Measurements from ENCODE around the gene UNCX.
"Not testable (repeated sequence)": the region's sequence is repeated elsewhere in the genome, so short reads cannot be mapped to it uniquely, and the experiment has no call there.

The UNCX gene

DNA sequence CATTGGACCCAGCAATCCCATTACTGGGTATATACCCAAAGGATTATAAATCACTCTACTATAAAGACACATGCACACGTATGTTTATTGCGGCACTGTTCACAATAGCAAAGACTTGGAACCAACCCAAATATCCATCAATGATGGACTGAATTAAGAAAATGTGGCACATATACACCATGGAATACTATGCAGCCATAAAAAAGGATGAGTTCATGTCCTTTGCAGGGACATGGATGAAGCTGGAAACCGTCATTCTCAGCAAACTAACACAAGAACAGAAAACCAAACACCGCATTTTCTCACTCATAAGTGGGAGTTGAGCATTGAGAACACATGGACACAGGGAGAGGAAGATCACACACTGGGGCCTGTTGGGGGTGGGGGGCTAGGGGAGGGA, 47.2 kb downstream of the UNCX start:
- DNase-seq: not testable (repeated sequence)

DNA sequence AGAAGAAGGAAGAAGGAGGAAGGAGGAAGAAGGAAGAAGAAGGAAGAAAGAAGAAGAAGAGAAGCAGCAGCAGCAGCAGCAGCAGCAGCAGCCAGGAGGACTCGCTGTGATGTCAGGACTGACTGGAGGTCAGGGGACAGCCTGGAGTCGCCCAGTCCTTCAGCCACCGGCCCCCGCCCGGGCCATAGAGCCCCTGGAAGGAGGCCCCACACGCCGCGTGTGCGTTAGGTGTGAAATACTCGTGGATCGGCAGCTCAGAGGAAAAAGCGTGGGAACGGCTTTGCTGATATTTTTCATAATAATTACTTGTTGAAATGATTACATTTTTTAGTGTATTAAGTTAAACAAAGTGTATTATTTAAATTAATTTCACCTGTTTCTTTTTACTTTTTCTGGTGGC, 48.4 kb downstream of the UNCX start:
- no peak for DNase-seq

DNA sequence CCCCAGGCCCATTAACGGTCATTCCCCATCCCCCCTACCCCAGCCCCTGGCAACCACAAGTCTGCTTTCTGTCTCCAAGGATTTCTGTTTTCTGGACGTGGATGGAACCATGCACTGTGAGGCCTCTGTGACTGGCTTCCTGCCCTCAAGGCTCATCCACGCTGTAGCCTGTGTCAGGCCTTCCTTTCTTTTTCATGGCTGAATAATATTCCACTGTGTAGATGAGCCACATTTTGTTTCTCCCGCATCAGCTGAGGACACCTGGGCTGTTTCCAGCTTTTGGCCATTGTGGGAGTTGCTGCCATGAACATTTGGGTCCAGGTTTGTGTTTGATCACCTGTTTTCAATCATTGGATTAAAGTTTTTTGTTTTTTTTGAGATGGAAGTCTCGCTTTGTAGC, 50.0 kb downstream of the UNCX start:
- DNase-seq: no peak

DNA sequence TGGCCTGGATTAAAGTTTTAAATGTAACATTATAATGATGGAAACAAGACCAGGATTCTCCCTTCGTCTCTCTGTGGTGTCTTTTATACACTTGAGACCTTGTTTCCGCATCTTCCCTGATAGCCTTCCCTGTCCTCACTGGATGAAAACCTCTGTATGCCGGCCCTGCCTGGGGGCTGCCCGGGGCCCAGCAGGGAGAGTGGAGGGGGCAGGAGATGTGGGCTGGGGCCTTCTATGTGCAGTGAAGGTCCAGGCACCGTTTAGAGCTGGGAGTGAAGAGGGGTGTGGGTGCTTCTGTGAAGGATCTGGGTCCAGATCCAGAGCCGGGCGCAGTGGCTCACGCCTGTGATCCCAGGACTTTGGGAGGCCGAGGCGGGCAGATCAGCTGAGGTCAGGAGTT, 50.7 kb downstream of the UNCX start:
- no peak for DNase-seq

DNA sequence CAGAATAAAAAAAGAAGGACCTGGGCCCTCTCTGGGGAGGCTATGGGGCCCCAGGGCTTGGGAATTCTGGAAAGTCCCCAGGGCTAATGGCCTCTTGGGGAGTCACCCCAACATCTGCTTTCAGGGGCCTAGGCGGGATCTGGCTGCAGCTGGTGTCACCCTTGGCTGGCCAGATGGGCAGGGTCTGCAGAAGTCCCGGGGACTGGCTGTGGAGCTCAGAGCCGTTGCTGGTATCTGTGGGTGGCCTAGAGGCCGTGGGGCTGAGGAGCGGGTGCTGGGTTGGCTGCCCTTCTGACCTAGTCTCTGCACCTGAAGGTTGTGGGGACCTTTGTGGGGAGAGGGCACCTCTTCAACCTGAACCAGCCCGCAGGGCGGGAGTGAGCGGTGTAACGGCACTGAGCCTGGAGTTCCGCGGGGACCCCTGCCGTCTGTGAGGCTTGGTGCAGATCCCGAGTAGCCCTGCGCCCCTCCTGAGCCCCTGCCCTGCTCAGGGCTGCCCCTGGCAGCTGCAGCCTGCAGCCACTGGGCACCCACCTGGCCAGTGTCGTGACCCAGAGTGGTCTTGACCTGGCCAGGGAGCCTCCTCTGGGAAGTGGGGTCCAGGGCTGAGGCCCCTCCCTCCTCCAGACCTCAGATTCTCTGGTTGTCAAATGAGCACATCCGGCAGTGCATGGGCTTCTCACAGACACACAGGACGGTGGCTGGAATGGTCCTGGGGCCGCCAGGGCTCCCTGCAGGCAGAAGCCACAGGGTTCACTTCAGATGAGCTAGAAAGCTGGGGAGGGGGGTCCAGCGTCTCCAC, 51.5 kb downstream of the UNCX start:
- DNase-seq: no peak

DNA sequence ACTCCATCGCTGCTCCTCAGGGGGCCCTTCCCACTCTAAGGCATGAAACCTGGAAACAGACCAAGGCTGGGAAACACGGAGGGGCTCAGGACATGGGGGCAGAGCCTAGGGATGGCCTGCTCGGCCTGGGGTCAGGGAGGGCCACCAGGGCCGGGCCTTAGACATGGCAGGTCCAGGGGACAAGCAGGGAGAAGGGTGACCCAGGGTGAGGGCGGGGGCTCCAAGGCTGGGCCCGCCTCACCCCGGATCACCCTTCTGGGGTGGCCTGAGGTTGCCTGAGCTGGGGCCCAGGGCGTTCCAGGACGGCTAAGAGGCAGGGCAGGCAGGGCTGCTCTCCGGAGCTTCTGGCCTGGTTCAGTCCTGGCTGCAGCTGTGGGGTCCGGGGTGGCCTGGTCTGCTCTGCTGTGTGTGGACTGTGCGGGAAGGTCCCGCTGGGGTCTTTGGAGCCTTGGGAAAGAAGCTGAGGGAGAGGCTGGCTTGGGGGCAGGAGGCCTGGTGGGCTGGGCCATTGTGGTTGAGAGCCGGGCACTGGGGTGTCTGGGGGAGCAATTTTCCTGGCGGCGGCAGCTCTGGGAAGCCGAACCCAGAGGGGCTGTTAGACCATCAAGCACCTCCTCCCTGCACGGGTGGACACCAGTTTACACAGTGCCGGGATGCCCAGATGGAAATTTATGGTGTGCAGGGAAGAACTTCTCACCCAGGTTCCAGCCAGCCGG, 52.2 kb downstream of the UNCX start:
- DNase-seq: no peak

DNA sequence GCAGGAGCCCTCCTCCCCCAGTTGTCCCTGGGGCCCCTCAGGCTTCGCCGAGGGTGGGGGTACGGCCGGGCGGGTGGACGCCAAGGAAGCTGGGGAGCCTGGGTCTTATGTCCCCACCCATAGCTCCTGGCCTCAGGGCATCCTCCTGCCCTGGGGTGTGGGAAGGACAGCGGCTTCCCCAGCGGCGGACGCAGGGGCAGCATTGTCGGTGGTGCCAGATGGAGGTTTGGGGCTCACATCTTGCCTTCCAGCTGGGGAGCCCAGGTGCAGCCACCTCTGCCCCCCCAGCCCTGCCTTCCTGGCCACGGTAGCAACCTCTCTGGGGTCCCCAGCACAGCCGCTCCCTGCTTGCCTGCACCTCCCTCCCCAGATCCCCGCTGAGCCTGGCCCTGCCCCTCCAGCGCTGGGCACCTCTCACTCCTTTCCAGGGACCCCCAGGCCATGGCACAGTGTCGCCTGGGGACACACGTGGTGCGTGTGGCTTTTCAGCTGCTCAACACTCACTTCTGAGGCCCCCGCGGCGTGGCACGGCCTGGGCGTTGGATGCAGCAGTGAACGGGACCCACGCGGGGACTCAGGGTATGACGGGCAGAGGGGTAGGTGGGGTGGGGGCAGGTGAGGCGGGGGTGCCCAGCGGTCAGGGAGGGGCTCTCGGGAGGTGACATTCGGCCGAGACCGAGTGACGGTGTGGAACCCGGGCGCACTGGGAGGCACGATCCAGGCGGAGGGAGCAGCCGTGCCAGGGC, 53.1 kb downstream of the UNCX start:
- no peak for DNase-seq

Measured in NK-92 treated with Interleukin-12 subunit alpha and Interleukin-12 subunit beta, amount 100 ng/mL, for 24 hours (cell line).